GM21381 (cell line): ENCODE results near the gene SHC2.
"Not testable (repeated sequence)": the region's sequence is repeated elsewhere in the genome, so short reads cannot be mapped to it uniquely, and the experiment has no call there.

ENCODE experiments used
- ATAC-seq: cut with Tn5 transposase; IDR thresholded peaks from one replicate; pipeline ENCODE4 v1.9.1; 2021; ENCODE audit warnings: mild to moderate bottlenecking, moderate library complexity; ENCODE audit not compliant: unreplicated experiment

The SHC2 gene

DNA sequence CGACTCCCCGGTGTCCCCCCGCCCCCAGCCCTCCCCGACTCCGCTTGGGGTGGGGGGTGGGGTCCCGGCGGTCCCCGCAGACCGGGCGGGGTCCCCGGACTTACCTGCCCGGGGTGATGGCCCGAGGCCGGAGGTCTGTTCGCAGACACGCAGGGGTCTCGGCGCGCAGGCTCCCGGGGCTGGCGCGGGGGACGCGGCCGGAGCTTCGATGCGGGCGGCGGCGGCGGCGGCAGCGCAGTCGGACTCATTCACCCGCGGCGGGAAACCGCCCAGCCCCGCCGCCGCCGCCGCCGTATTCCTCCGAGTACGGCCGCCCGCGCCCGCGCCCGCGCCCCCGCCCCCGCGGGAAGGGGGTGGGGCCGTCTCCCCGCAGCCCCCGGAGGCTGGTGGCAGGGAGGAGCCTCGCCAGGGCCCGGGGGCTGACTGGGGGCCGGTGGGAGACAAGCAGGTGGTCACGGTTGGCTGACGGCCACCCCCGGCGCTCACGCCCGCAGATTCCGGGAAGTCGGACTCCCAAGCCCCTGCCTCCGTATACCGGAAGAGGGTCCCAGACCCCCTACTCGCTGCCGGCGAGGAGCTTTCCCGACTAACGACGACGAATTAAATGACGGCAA is 51.8 kb downstream of the SHC2 start, which contains the start of gene C2CD4C:
C2CD4C (minus strand) TSS at position 246 of the 614 bp plus-strand sequence. CDS start 786 bp downstream, outside the sequence.
- no peak for ATAC-seq

DNA sequence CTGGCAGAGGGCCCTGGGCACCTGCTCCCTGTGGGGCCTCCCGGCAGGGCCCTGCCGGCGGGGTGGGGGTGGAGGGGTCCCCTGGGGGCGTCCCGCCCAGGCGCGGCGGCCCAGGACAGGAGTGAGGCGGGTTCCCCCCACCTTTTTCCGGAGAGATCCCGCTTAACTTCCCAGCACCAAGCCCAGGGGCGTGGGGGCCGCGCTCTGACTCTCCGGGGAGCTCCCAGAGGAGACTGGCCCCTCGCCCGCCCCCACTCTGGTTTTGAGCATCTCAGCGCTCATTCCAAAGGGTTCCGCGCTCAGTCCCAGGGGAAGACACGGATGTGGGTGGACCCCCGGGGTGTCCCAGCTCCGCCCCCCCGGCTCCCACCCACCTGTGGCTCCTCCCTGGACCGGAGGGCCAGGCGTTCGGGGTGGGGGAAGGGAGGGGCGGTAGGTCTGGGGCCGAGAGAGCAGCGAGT is 52.4 kb downstream of the SHC2 start:
- ATAC-seq: no peak

DNA sequence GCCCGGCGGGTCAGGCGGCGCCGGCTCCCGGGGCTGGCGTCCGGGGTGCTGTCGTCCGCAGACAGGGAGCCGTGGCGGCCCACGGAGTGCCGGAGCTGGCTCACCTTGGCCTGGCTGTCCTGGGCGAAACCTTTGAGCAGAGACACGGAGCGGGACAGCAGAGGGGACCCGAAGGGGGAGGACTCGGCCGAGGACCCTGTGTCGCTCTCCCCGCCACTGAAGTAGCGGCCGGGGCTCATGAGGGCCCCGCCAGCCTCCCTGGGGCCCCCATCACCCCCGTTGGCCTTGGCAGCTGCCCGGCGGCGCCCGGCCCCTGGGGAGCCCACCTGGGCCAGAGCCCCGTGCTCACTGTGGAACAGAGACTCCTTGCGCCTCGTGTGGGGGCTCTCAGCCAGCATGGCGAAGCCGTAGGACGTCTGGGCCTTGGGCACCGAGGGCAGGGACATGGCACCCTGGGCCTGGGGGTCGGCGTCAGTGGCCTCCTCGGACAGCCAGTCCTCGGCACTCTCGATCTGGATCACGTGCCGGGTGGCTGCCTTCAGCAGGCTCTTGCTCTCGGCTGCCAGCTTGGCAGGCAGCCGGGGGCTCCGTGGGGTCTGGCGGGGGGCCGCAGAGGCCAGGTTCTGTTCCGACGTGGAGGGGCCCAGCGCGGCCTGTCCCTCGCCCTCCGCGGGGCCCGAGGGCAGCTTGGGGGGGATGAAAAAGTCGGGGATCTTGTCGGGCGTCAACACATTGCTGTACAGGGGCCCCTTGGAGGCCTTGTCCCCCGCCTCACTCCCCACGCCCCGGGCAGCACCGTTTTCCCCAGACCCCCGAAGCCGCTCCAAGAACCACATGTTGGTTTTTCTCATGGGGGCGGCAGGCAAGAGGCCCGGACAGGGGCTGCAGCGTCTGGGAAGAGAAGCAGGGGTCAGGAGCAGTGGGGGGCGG is 53.1 kb downstream of the SHC2 start:
- no peak for ATAC-seq

DNA sequence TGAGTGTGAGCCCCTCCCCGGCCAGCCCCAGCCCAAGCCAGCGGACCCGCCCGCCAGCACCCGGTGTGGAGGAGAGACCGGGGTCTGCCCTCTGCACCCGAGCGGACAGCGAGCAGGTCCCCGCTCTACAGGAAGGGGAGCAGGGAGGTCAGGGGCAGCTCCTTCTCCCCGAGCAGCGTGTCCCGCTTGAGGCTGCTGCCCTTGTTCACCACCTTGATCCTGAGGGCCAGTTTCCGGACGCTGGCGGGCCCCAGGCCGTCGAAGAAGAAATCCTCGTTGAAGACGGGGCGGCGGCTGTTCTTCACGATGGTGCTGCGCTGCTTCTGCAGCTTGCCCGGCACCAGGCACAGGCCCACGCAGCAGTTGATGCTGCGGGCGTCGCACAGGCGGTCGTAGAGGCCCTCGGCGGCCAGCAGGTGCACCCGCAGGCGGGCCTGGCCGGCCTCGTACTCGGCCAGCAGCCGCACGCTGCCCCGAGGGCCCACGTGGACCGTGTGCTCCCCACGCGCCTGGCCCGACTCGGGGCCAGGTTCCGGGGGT is 53.8 kb downstream of the SHC2 start:
- ATAC-seq: no peak

DNA sequence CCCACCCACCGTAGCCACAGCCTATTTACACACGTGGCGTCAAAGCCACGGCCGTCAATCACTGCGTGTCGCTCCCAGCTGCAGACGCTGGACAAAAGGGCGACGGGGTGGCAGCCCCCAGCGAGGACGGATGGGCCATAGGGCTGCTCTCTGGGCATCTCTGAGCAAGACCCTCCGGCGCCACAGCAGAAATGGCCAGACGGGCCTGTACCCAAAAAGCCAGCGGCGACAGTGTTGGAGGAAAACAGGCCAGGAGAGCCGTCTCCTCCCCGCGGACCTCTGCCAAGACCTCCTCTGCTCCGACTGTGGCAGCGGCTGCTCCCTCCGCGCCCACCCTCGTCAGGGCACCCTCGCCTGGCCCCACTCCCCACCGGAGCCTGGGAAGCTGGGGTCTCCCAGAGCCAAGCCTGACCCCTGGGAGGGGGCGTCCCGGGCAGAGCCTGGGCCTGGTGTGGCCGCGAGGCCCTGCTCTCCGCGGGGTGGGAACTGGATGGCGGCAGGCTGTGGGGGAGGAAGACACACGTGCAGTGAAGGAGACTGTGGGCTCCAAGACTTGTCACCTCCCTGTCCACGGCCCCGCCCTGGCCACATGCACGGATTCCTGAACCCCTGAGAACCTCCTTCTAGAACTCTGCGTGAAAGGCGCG is 54.6 kb downstream of the SHC2 start:
- no peak for ATAC-seq

DNA sequence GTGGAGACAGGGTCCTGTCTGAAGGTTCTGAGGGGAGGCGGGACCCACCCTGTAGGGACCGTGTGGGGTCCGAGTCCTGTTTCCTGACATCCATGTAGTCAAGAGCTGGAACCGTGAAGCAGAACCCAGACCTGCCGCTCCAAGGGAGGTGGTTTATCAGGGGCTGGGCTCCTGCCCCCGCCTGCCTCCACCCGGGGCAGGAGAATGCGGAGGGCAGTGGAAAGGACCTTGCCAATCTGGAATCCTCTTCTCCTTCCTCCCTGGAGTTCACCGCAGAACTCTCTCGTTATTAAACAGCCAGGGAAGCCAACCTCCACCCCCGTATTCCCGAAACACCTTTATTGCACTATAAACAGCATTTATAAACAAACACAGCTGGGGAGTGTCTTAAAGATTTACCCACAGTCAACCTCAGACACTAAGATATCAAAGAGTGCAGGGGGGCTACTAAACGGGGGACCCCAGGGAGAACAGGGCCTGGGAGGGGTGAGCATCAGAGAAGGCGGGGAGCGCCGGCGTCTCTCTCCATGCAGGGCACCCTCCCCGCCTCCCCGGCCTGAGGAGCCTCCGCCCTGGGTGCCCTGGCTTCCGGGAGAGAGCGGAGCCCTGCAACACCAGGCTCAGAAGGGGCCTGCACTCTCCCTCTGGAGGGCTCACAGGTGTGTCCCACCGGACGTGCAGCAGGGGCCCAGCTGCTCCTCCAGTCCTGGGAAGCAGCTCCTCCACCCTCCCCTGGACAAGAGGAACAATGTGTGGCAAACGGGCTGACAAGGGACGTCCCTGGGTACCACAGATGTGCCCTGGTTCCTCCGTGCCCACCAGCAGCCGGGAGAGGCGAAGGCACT is 55.5 kb downstream of the SHC2 start:
- no peak for ATAC-seq

DNA sequence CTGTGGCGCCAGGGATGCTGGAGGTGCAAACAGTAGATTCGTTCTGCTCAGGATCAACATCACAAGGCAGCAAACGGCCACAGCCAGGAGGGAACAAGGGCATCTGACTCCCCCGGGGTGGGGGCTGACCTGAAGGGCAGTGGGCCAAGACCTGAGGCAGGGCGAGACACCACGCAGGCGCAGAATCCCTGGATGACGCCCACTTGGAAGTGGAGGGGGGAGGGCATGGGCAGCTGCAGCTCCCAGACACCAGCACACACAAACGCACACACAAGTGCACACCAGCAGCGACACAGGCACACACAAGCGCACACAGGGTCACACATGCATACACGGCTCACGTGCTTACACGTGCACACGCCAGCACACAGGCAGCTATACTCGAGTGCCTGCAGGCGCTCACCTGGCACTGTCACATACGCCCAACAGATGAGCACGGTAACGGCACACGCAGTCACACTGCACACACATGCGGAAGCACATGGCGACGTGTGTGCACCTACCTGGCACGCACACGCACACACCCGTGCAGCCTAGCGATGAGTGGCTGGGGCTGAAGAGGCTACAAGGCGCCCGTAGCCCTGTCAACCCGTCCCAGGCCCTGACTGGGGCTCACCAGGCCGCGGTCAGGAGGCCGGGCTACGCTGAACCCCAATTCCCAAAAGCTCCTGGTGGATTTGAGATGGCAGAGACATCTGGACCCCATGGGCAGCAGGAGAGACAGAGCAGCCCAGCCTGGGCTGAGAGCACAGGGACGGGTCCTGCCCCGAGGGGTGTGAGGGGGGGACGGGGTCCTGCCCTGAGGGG is 57.4 kb downstream of the SHC2 start:
- ATAC-seq: no peak

DNA sequence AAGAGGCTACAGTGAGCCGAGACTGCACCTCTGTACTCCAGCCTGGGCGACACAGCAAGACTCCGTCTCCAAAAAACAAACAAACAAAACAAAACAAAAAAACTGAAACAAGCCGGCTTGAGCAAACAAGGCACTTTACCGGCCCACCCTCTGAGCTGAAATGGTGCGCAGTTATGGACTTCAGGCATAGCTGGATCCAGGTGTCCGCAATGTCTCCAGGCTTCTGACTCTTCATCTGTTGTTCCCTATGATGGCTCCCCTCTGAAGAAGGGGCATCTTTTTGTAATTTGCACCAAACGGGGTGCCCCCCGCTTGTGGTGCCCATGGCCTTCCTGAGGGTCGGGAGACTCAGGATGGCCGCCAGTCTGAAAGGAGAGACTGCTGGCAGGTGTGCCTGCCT is 58.0 kb downstream of the SHC2 start:
- ATAC-seq: no peak

DNA sequence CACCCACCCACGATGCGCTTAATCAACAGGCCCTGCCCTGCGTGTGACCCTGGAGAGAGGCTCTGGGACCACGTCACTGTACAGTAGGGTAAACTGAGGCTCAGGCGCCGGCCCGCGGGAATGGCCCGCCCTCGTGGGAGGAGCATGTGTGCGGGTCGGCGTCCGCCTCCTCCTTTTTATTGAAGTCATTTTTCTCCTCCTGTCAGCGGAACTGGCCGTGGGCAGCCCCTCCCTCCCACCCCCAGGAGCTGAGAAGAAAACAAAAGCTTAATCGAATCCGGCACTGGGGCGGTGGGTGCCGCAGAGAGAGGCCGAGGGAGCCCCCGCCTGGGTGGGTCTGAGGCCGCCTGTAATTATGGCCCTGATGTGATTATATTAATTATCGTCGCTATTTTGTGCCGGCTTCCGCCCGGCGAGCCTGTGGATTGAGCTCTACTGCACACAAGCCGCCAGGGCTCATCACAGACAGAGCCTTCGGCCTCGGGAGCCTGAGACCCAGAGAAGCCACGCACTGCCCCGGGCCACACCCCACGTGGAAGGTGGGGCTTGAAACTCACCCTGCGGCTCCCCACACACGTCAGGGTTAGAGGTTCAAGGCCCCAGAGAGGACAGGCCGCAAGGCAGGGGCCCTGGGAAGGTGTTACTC is 58.8 kb downstream of the SHC2 start:
- no peak for ATAC-seq

DNA sequence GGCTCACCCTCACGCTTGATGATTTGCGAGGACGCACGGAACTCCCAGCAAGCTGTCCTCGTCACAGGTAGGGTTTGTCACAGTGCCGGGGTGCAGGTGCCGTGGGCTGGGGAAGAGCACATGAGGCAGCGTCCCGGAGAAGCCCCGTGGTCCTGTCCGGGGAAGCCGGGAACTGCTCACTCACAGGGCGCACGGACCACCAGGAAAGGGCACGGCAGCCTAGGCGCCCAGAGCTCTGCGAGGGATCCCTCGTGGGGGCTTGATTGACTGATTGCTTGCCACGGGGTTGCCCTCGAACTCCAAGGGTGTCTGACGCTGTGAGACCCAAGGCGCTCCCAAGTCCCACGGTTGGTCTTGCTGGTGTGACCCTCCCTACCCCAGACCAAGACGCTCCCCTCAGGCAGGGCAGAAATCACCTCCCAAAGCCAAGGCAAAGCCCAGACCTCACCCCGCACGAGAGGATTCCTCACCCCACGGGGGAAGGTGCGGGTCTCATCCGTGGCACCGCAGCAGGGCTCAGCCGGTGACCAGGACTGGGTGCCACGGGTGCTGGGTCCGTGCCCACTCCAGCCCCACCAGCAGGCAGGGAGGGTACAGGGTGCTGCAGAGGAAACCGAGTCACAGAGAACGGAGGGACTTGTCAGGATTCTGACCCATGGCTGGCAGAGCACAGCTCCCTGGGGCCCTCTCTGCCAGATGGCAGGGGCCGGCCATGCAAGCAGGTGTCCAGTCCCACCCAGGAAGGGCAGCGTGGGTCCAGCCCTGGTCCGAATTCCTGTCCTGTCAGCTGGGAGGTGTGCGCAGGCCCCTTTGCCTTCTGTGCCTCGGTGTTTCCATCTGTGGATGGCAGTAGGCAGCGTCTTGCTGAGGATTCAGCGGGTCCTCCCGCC is 59.6 kb downstream of the SHC2 start:
- no peak for ATAC-seq

DNA sequence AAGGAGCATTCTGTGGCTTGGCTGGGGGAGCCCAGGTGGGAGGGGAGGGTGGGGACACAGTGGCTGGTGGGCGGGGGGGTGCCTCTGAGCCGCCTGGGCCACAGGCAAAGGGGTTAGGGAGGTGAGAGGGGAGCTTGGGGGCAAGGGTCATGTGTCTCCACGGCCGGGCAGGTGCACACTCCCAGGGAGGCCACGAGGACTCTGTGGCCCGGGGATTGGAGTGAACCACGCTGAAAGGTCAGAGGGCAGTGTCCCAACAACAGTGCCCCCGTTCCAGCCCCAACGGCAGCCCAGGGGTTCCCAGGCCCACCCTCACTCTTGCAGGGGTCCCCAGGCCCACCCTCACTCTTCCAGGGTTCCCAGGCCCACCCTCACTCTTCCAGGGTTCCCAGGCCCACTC is 61.5 kb downstream of the SHC2 start:
- ATAC-seq: no peak

DNA sequence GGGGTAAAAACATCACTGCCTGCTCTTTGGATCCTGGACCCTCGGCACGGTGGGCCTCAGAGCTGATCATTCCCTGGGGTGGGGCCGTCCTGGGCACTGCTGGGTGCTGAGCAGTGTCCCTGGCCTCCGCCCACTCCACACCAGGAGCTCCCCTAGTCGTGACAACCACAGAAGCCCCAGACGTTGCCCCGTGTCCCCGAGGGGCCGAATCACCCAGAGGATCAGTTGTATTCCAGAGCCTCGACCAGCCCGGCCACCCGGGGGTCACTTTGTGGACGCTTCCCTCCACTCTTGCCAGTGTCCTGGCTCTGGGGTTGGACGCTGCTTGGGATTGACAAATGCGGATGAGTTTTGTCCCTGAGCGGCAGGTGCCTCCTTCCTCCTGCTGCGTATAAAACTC is 62.1 kb downstream of the SHC2 start:
- no peak for ATAC-seq

DNA sequence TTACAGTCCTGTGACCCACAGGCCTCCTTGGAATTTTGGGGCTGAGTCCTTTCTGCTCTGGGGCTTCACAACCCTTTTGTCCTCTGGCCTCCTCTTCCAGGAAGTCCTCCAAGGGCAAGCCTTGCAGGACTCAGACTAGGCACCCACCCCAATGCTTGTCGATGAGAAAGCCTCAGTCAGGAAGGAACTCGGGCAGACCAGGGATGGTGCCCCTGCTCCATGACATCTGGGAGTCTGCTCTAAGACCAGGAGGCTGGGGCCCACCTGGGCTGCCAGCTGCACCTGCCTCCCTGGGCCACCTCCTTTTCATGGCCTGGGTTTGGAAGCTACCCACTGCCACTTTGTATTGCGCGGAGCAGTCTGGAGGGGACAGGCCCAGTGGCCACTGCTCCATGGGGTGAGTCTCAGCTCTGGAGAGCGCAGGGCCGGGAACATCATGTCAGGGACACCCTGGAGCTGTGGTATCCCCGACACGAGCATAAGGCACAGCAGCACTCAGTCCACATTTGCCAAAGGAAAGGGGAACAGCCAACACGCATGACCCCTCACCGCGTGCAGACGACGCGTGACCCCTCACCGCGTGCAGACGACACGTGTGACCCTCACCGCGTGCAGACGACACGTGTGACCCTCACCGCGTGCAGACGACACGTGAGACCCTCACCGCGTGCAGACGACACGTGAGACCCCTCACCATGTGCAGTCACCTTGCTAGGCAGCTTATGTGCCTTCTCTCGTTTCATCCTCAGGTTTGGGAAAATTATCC is 62.7 kb downstream of the SHC2 start:
- ATAC-seq: no peak

DNA sequence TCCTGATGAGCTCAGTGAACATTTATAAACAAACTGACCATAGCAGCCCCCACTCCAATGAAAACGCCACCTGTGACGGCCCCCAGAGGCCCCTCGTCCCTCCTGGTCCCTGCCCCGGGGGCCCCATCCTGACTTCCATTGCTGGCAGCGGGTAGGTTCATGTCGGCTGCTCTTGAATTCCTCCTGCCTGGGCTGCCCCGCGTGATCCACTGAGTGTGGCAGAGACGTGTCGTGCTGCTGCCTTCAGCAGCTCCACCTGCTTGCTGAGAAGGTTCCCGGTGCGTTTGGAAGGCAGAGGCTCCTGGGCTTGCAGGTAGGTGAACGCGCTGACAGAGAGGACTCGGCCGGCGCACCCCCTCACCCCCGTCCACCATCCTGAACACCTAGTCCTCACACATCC is 63.5 kb downstream of the SHC2 start:
- no peak for ATAC-seq

DNA sequence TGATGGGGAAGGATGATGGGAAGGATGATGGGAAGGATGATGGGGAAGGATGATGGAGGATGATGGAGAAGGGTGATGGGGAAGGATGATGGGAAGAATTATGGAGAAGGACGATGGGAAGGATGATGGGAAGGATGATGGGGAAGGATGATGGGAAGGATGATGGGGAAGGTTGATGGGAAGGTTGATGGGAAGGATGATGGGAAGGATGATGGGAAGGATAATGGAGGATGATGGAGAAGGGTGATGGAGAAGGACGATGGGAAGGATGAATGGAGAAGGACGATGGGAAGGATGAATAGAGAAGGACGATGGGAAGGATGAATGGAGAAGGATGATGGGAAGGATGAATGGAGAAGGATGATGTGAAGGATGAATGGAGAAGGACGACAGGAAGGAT is 65.4 kb downstream of the SHC2 start:
- ATAC-seq: no peak

DNA sequence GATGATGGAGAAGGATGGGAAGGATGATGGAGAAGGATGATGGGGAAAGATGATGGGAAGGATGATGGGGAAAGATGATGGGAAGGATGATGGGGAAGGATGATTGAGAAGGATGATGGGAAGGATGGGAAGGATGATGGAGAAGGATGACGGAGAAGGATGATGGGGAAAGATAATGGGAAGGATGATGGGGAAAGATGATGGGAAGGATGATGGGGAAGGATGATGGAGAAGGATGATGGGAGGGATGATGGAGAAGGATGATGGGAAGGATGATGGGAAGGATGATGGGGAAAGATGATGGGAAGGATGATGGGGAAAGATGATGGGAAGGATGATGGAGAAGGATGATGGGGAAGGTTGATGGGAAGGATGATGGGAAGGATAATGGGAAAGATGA is 66.0 kb downstream of the SHC2 start:
- ATAC-seq: not testable (repeated sequence)

DNA sequence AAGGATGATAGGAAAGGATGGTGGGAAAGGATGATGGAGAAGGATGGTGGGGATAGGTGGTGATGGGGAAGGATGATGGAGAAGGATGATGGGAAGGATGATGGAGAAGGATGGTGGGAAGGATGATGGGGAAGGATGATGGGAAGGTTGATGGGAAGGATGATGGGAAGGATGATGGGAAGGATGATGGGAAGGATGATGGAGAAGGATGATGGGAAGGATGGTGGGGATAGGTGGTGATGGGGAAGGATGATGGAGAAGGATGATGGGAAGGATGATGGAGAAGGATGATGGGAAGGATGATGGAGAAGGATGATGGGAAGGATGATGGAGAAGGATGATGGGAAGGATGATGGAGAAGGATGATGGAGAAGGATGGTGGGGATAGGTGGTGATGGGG is 67.3 kb downstream of the SHC2 start:
- ATAC-seq: not testable (repeated sequence)
